ENCODE results near the gene LPP.

DNA sequence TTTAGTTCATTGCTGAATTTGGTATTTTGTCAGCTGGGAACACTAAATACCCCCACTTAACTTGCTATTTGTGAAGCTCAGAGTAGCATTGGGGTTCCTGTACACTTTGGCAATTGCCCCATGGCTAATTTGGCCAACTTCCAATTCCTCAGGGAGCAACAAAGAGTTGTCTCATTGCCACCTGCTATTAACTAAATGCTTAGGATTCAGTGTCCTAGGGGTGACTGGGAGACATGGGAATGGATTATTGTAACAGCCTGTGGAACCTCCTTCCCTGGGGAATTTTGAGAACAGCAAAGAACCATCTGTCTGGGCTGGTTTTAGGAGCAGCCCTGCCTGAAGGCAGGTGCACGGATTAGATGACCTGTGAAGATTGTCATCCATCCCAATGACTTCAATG is 580.4 kb downstream of the LPP start:
- TF ChIP-seq, protein P1, sequence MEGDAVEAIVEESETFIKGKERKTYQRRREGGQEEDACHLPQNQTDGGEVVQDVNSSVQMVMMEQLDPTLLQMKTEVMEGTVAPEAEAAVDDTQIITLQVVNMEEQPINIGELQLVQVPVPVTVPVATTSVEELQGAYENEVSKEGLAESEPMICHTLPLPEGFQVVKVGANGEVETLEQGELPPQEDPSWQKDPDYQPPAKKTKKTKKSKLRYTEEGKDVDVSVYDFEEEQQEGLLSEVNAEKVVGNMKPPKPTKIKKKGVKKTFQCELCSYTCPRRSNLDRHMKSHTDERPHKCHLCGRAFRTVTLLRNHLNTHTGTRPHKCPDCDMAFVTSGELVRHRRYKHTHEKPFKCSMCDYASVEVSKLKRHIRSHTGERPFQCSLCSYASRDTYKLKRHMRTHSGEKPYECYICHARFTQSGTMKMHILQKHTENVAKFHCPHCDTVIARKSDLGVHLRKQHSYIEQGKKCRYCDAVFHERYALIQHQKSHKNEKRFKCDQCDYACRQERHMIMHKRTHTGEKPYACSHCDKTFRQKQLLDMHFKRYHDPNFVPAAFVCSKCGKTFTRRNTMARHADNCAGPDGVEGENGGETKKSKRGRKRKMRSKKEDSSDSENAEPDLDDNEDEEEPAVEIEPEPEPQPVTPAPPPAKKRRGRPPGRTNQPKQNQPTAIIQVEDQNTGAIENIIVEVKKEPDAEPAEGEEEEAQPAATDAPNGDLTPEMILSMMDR (IDR thresholded peaks at IDR 0.05), result no peak
- no peak for TF ChIP-seq EZH2 (IDR thresholded peaks at IDR 0.05; ENCODE audit: borderline replicate concordance, insufficient read depth, low read depth, low read length, poor library complexity, severe bottlenecking)
